ENCODE data around the gene EIF4H. TPM values are rescaled to one million over a fixed set of nuclear protein-coding genes. Genes with fewer than 3 reads are reported as not detected.

EIF4H gene
- total and polyA plus RNA-seq, 2 donors (not counting 1 experiment from before 2014, with no cell fraction given): 127 to 199 TPM

DNA sequence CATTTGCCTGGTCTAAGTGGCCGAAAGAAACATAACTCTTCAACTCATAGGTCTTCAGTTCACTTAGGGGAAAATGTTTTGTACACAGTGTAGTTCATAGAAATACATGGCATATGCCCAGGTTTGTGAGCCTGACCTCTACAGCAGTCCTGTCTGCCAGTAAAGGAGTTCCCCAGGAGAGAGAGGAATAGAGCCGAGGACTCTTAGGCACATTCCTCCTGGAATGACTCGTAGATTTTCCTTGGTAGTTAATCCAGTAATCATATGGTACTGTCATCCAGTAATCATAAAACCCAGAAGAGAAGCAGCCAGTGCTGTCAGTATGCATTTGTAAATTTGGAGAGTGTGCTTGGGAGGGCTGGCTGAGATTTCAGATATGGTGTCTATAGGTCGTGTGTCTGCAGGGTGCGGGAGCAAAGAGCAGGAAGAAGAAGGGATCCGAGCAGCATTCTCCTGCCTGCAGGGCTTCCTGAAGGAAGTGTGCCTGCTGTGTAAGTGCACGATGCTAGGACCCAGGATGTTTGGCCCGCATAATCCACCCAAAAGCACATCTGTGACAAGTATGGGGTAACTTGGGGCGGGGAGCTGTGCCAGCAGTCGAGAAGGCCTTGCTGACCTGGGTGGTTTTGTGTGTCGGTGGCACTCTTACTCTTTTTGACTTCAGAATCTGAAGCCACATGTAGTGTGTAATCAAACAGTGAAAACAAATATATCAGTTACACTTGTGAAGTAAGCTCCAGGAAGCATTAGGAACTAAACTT, 13.9 kb downstream of the EIF4H start:
- DNase-seq: no peak
- Mint-ChIP-seq H3K9me3 (ENCODE audit: insufficient read depth) (no peaks in the 10 kb centered on the region), H3K4me3 (no peak overlapping the region), H3K4me1 (peaks cover 41% of the 10 kb centered on the region), H3K27ac (no peak overlapping the region), H3K27me3 (no peaks in the 10 kb centered on the region)
- no peak for ATAC-seq (ENCODE audit: low read depth)
- no peak overlapping the region for H2AFZ ChIP-seq (ENCODE audit: insufficient read depth, low read depth, low read length, poor library complexity, severe bottlenecking)
- H3K27me3 ChIP-seq (replicated peaks in 1 of 4; ENCODE audit: control extremely low read depth in 1 of 4, control insufficient read depth in 3 of 4, insufficient read depth in 4 of 4, low read length in 3 of 4): no peaks in the 10 kb centered on the region
- no peak overlapping the region for H3K27ac ChIP-seq (ENCODE audit: low read length in 2 of 2)
- ChIA-PET CTCF (no interaction called here), POLR2A (no interaction called here)
- no peak overlapping the region for H3K4me2 ChIP-seq (replicated peaks; ENCODE audit: low read depth, low read length, poor library complexity, severe bottlenecking)
- TF ChIP-seq, protein P1, sequence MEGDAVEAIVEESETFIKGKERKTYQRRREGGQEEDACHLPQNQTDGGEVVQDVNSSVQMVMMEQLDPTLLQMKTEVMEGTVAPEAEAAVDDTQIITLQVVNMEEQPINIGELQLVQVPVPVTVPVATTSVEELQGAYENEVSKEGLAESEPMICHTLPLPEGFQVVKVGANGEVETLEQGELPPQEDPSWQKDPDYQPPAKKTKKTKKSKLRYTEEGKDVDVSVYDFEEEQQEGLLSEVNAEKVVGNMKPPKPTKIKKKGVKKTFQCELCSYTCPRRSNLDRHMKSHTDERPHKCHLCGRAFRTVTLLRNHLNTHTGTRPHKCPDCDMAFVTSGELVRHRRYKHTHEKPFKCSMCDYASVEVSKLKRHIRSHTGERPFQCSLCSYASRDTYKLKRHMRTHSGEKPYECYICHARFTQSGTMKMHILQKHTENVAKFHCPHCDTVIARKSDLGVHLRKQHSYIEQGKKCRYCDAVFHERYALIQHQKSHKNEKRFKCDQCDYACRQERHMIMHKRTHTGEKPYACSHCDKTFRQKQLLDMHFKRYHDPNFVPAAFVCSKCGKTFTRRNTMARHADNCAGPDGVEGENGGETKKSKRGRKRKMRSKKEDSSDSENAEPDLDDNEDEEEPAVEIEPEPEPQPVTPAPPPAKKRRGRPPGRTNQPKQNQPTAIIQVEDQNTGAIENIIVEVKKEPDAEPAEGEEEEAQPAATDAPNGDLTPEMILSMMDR (IDR thresholded peaks at IDR 0.05): no peak
- TF ChIP-seq EZH2 (IDR thresholded peaks at IDR 0.05; ENCODE audit: borderline replicate concordance, insufficient read depth, low read depth, low read length, poor library complexity, severe bottlenecking): no peak
- intact Hi-C loops (cut with micrococcal nuclease): no loop called here
- peaks cover 86% of the 10 kb centered on the region for H4K20me1 ChIP-seq (ENCODE audit: control insufficient read depth, insufficient read depth, low read length, poor library complexity, severe bottlenecking)
- H3K79me2 ChIP-seq (ENCODE audit: control insufficient read depth, insufficient read depth, low read length): peaks cover 80% of the 10 kb centered on the region
- H3K9ac ChIP-seq (ENCODE audit: low read length): no peak overlapping the region
- H3K4me1 ChIP-seq (ENCODE audit: control insufficient read depth in 2 of 2, insufficient read depth in 2 of 2, low read length in 2 of 2): peaks cover 26 to 34% of the 10 kb centered on the region in 2 donors
- no peak overlapping the region for H3K4me3 ChIP-seq (ENCODE audit: control extremely low read depth in 1 of 5, extremely low read depth in 1 of 5, insufficient read depth in 1 of 5, low read depth in 2 of 5, low read length in 4 of 5)
- no peaks in the 10 kb centered on the region for H3K9me3 ChIP-seq (ENCODE audit: control extremely low read depth in 1 of 3, control insufficient read depth in 2 of 3, insufficient read depth in 1 of 3, low read length in 2 of 3)
- H3K36me3 ChIP-seq (replicated peaks in 1 of 2; ENCODE audit: control extremely low read depth in 1 of 2, control insufficient read depth in 1 of 2, extremely low read depth in 1 of 2, insufficient read depth in 2 of 2, low read length in 1 of 2): peaks cover 5 to 62% of the 10 kb centered on the region in 2 experiments
- WGBS (ENCODE audit: insufficient coverage): 97% methylated on average over 7 of the region's 11 CpGs

DNA sequence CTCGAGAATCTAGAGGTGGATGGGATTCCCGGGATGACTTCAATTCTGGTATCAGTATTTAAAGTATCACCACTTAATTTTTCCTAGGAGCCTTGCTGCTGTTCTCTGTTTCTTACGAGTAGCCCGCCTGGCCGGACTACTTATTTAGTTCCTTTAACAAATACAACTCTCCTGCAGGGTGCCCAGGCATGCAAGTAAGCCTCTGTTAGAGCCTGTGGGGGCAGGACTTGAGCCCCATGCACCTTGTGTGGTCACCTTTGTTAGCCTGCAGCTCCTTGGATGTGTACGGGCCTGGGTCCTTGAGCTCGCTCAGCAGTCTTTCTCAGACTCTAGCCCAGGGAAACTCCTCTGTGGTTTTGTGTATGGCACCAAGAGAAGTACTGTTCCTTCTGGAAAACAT, 16.1 kb downstream of the EIF4H start:
- H3K4me1 Mint-ChIP-seq: peaks cover 23% of the 10 kb centered on the region
- H3K36me3 ChIP-seq (replicated peaks in 1 of 2; ENCODE audit: control extremely low read depth in 1 of 2, control insufficient read depth in 1 of 2, extremely low read depth in 1 of 2, insufficient read depth in 2 of 2, low read length in 1 of 2): peaks cover 5 to 81% of the 10 kb centered on the region in 2 experiments
- no peak overlapping the region for H3K27ac ChIP-seq (ENCODE audit: low read length in 2 of 2)
- intact Hi-C loops (cut with micrococcal nuclease): no loop called here
- no peak overlapping the region for H3K27ac Mint-ChIP-seq
- peaks cover 9 to 14% of the 10 kb centered on the region in 2 donors for H3K4me1 ChIP-seq (ENCODE audit: control insufficient read depth in 2 of 2, insufficient read depth in 2 of 2, low read length in 2 of 2)
- H3K9me3 ChIP-seq (ENCODE audit: control extremely low read depth in 1 of 3, control insufficient read depth in 2 of 3, insufficient read depth in 1 of 3, low read length in 2 of 3): no peaks in the 10 kb centered on the region
- no peak overlapping the region for H3K4me3 Mint-ChIP-seq
- TF ChIP-seq EZH2 (IDR thresholded peaks at IDR 0.05; ENCODE audit: borderline replicate concordance, insufficient read depth, low read depth, low read length, poor library complexity, severe bottlenecking): no peak
- TF ChIP-seq, protein P1 (IDR thresholded peaks at IDR 0.05): no peak
- H3K27me3 Mint-ChIP-seq: no peaks in the 10 kb centered on the region
- H4K20me1 ChIP-seq (ENCODE audit: control insufficient read depth, insufficient read depth, low read length, poor library complexity, severe bottlenecking): peaks cover 81% of the 10 kb centered on the region
- no peak for ATAC-seq (ENCODE audit: low read depth)
- ChIA-PET POLR2A (no interaction called here), CTCF (interaction anchor here (0.7 to 1.7 kb wide), 3 partner anchors 11 to 211 kb away, joined by 3 to 5 read pairs (median 4); no protein-coding TSS in a partner anchor)
- H3K9me3 Mint-ChIP-seq (ENCODE audit: insufficient read depth): no peaks in the 10 kb centered on the region
- no peak overlapping the region for H3K4me2 ChIP-seq (replicated peaks; ENCODE audit: low read depth, low read length, poor library complexity, severe bottlenecking)
- no peaks in the 10 kb centered on the region for H3K27me3 ChIP-seq (replicated peaks in 1 of 4; ENCODE audit: control extremely low read depth in 1 of 4, control insufficient read depth in 3 of 4, insufficient read depth in 4 of 4, low read length in 3 of 4)
- no peak overlapping the region for H3K4me3 ChIP-seq (ENCODE audit: control extremely low read depth in 1 of 5, extremely low read depth in 1 of 5, insufficient read depth in 1 of 5, low read depth in 2 of 5, low read length in 4 of 5)
- no peak overlapping the region for H3K9ac ChIP-seq (ENCODE audit: low read length)
- H2AFZ ChIP-seq (ENCODE audit: insufficient read depth, low read depth, low read length, poor library complexity, severe bottlenecking): no peak overlapping the region
- H3K79me2 ChIP-seq (ENCODE audit: control insufficient read depth, insufficient read depth, low read length): peaks cover 65% of the 10 kb centered on the region
- 99% methylated on average over 6 of the region's 7 CpGs for WGBS (ENCODE audit: insufficient coverage)
- no peak for DNase-seq

Measured in B cell (primary cell).